Thyroid gland (tissue), 4 donors: ENCODE measurements around the gene TNFSF12. TPM values are rescaled to one million over a fixed set of nuclear protein-coding genes. Genes with fewer than 3 reads are reported as not detected.
"Not testable (repeated sequence)": the region's sequence is repeated elsewhere in the genome, so short reads cannot be mapped to it uniquely, and the experiment has no call there.

ENCODE experiments used
- DNase-seq, 2 donors: peaks; one replicate each; pipeline ENCODE4 v3.0.0-alpha.2; 2019
- H3K27ac ChIP-seq, 3 donors: fragments of 200-600 bp; sonication (generic); 1 replicate in 2 of 3; 2 replicates in 1 of 3; pipeline ENCODE4 v1.5.1; 2016 to 2019; ENCODE audit warnings: mild to moderate bottlenecking in 1 of 3, moderate library complexity in 1 of 3
- H3K27me3 ChIP-seq: fragments of 200-600 bp; sonication (generic); one replicate; pipeline ENCODE4 v1.5.1; 2019
- H3K36me3 ChIP-seq, 2 donors: fragments of 200-600 bp; sonication (generic); one replicate each; pipeline ENCODE4 v1.5.1; 2016 to 2019
- H3K4me1 ChIP-seq, 2 donors: fragments of 200-600 bp; sonication (generic); one replicate each; pipeline ENCODE4 v1.5.1; 2017 to 2019
- H3K4me3 ChIP-seq, 3 donors: fragments of 200-600 bp; sonication (generic); replicated peaks in 1 of 3; 1 replicate in 2 of 3; 2 replicates in 1 of 3; pipeline ENCODE4 v1.5.1; 2016; ENCODE audit warnings: mild to moderate bottlenecking in 1 of 3
- H3K9me3 ChIP-seq: fragments of 200-600 bp; sonication (generic); one replicate; pipeline ENCODE4 v1.5.1; 2017
- CTCF ChIP-seq, 6 experiments: fragments of 200-600 bp in 3 of 6; fragments of 450-650 bp in 3 of 6; sonication (generic) in 3 of 6; IDR thresholded peaks; one replicate each; pipeline ENCODE4 v1.5.1; 2016 to 2019; ENCODE audit warnings: antibody characterized with exemption in 6 of 6, mild to moderate bottlenecking in 2 of 6, inconsistent platforms in 1 of 6, moderate library complexity in 1 of 6
- POLR2A ChIP-seq, 2 donors: fragments of 450-650 bp; IDR thresholded peaks; one replicate each; pipeline ENCODE4 v1.6.1; 2017; ENCODE audit warnings: antibody characterized with exemption in 2 of 2, mild to moderate bottlenecking in 2 of 2, moderate library complexity in 1 of 2
- WGBS, 2 donors: methylation state at CpG; one replicate each; pipeline ENCODE4 v1.1.5; 2017; 5-methylcytosine and 5-hydroxymethylcytosine counted together
- intact Hi-C: fragments of 100-400 bp; cut with DNase I; formaldehyde crosslinking; loops from one replicate; pipeline ENCODE4 v1.15.1; 2023
- small RNA-seq: library from RNA; depleted of rRNA; stranded (forward); fragments of <200 nt; gene quantifications from one replicate; pipeline ENCODE3, GENCODE V24; 2016
- total RNA-seq, 4 donors: library from RNA; depleted of rRNA; stranded (reverse); fragments of >200 nt; gene quantifications; one replicate each; pipeline ENCODE4 v1.2.3, GENCODE V29; 2016

Gene TNFSF12
- total RNA-seq, 4 donors from 2014 or later: 17.9 to 39.9 (median 30.8) TPM

GRCh38 chr17:7592422-7593021, 43.7 kb downstream of the TNFSF12 start:
- intact Hi-C loops: no loop called here
- no peak for DNase-seq
- peaks cover 60 to 64% of the 10 kb centered on the region in 2 donors for H3K36me3 ChIP-seq
- 93 to 96% methylated on average over 22 to 23 of the region's 23 CpGs for WGBS, 2 donors
- peaks cover 10 to 14% of the 10 kb centered on the region in 2 donors for H3K4me1 ChIP-seq
- H3K4me3 ChIP-seq: no peak overlapping the region
- H3K9me3 ChIP-seq: no peaks in the 10 kb centered on the region
- no peak overlapping the region for H3K27ac ChIP-seq
- no peaks in the 10 kb centered on the region for H3K27me3 ChIP-seq
- TF ChIP-seq POLR2A (IDR thresholded peaks at IDR 0.05) (no peak), CTCF (IDR thresholded peaks at IDR 0.05) (no peak)

GRCh38 chr17:7593296-7593695, 44.4 kb downstream of the TNFSF12 start:
- Histone ChIP-seq H3K4me3 (no peak overlapping the region), H3K4me1 (peaks cover 10 to 14% of the 10 kb centered on the region in 2 donors), H3K9me3 (no peaks in the 10 kb centered on the region), H3K27ac (no peak overlapping the region), H3K27me3 (no peaks in the 10 kb centered on the region), H3K36me3 (peaks cover 63 to 65% of the 10 kb centered on the region in 2 donors)
- TF ChIP-seq CTCF (IDR thresholded peaks at IDR 0.05) (no peak), POLR2A (IDR thresholded peaks at IDR 0.05) (no peak)
- intact Hi-C loops: no loop called here
- WGBS, 2 donors: 87 to 89% methylated on average over 12 of the region's 12 CpGs
- no peak for DNase-seq

- intact Hi-C loops: not testable (repeated sequence)
Observed at GRCh38 chr17:7597561-7597960, 48.7 kb downstream of the TNFSF12 start.

GRCh38 chr17:7606280-7606679, 57.4 kb downstream of the TNFSF12 start:
- Histone ChIP-seq H3K4me3 (no peak overlapping the region), H3K27ac (no peak overlapping the region), H3K27me3 (no peaks in the 10 kb centered on the region), H3K36me3 (peaks cover 29 to 38% of the 10 kb centered on the region in 2 donors), H3K4me1 (peaks cover under 1% of the 10 kb centered on the region in 2 donors), H3K9me3 (no peaks in the 10 kb centered on the region)
- 95 to 98% methylated on average over 4 of the region's 4 CpGs for WGBS, 2 donors
- no peak for DNase-seq
- intact Hi-C loops: no loop called here
- no peak for TF ChIP-seq CTCF (IDR thresholded peaks at IDR 0.05)
- no peak for TF ChIP-seq POLR2A (IDR thresholded peaks at IDR 0.05)

More at GRCh38 chr17:7597561-7597960, 48.7 kb downstream of the TNFSF12 start:
- not testable (repeated sequence) for H3K27me3 ChIP-seq, H3K4me1 ChIP-seq, H3K4me3 ChIP-seq, H3K9me3 ChIP-seq, H3K27ac ChIP-seq, DNase-seq
- 81 to 93% methylated on average over 3 to 4 of the region's 5 CpGs for WGBS, 2 donors
- peaks cover 90 to 94% of the 10 kb centered on the region in 2 donors for H3K36me3 ChIP-seq

Small RNAs within 50 kb of the gene (small RNA-seq; reads per million reads assigned to genes)
- gene CD68: not detected
- gene RF00019: not detected
- gene SNORA48: not detected
- gene SNORD10: not detected

Other genes with a start within 250 kb of the TNFSF12 start
- 100 to 1,000 TPM; 135 to 210 (median 144) TPM for gene EIF5A, start 241.4 kb upstream of the TNFSF12 start, total RNA-seq
- gene GPS2, start 233.7 kb upstream of the TNFSF12 start, total RNA-seq: 100 to 1,000 TPM in 2 of 4 donors, 10 to 100 TPM in 2; 69.5 to 130 (median 100) TPM
- 10 to 100 TPM; 18.5 to 32.8 (median 22.5) TPM for gene NEURL4, start 219.7 kb upstream of the TNFSF12 start, total RNA-seq
- 1 to 10 TPM in 3 of 4 donors, under 1 TPM in 1; 0.89 to 7.1 (median 3.8) TPM for gene ACAP1, start 212.5 kb upstream of the TNFSF12 start, total RNA-seq
- 10 to 100 TPM in 3 of 4 donors, 1 to 10 TPM in 1; 6.6 to 20.4 (median 18.7) TPM for gene KCTD11, start 196.9 kb upstream of the TNFSF12 start, total RNA-seq
- not detected for gene TMEM95, start 193.9 kb upstream of the TNFSF12 start, total RNA-seq
- gene TNK1, start 168.0 kb upstream of the TNFSF12 start, total RNA-seq: 10 to 100 TPM; 11.0 to 30.2 (median 15.9) TPM
- gene PLSCR3, start 154.5 kb upstream of the TNFSF12 start, total RNA-seq: 10 to 100 TPM; 18.3 to 21.6 (median 19.9) TPM
- gene TMEM256, start 145.0 kb upstream of the TNFSF12 start, total RNA-seq: 100 to 1,000 TPM in 1 of 4 donors, 10 to 100 TPM in 3; 27.8 to 133 (median 35.2) TPM
- 1 to 10 TPM; 2.2 to 6.3 (median 4.7) TPM for gene NLGN2, start 141.2 kb upstream of the TNFSF12 start, total RNA-seq
- not detected for gene SPEM1, start 128.7 kb upstream of the TNFSF12 start, total RNA-seq
- under 1 TPM in 1 of 4 donors, not detected in 3; 0.40 TPM for gene SPEM2, start 123.4 kb upstream of the TNFSF12 start, total RNA-seq
- gene SPEM3, start 120.2 kb upstream of the TNFSF12 start, total RNA-seq: not detected
- gene TMEM102, start 113.6 kb upstream of the TNFSF12 start, total RNA-seq: 10 to 100 TPM; 11.3 to 19.4 (median 16.4) TPM
- gene FGF11, start 109.5 kb upstream of the TNFSF12 start, total RNA-seq: 10 to 100 TPM in 3 of 4 donors, 1 to 10 TPM in 1; 4.3 to 12.1 (median 10.5) TPM
- gene CHRNB1, start 104.0 kb upstream of the TNFSF12 start, total RNA-seq: 10 to 100 TPM; 13.4 to 29.2 (median 19.8) TPM
- gene ZBTB4, start 69.4 kb upstream of the TNFSF12 start, total RNA-seq: 10 to 100 TPM; 58.5 to 85.2 (median 79.9) TPM
- gene SLC35G6, start 67.6 kb upstream of the TNFSF12 start, total RNA-seq: not detected
- 100 to 1,000 TPM in 2 of 4 donors, 10 to 100 TPM in 2; 47.6 to 125 (median 82.2) TPM for gene POLR2A, start 64.7 kb upstream of the TNFSF12 start, total RNA-seq
- 10 to 100 TPM; 11.7 to 32.2 (median 24.8) TPM for gene TNFSF13, start 9.7 kb downstream of the TNFSF12 start, total RNA-seq
- gene SENP3, start 12.9 kb downstream of the TNFSF12 start, total RNA-seq: 10 to 100 TPM; 62.4 to 73.3 (median 66.3) TPM
- 10 to 100 TPM; 13.6 to 52.0 (median 21.5) TPM for gene CD68, start 30.6 kb downstream of the TNFSF12 start, total RNA-seq
- 100 to 1,000 TPM in 3 of 4 donors, 10 to 100 TPM in 1; 88.8 to 250 (median 164) TPM for gene MPDU1, start 34.8 kb downstream of the TNFSF12 start, total RNA-seq
- gene SOX15, start 41.0 kb downstream of the TNFSF12 start, total RNA-seq: 1 to 10 TPM in 1 of 4 donors, under 1 TPM in 1, not detected in 2; 0.67 to 3.1 TPM
- 10 to 100 TPM; 27.6 to 37.5 (median 28.6) TPM for gene FXR2, start 65.8 kb downstream of the TNFSF12 start, total RNA-seq
- gene SAT2, start 78.8 kb downstream of the TNFSF12 start, total RNA-seq: 10 to 100 TPM; 59.5 to 74.2 (median 61.9) TPM
- gene SHBG, start 81.1 kb downstream of the TNFSF12 start, total RNA-seq: under 1 TPM in 1 of 4 donors, not detected in 3; 0.83 TPM
- gene ATP1B2, start 101.9 kb downstream of the TNFSF12 start, total RNA-seq: 1 to 10 TPM in 2 of 4 donors, under 1 TPM in 2; 0.40 to 1.7 (median 0.90) TPM
- gene TP53, start 138.4 kb downstream of the TNFSF12 start, total RNA-seq: 10 to 100 TPM; 16.4 to 66.4 (median 35.6) TPM
- 1 to 10 TPM; 2.9 to 8.0 (median 4.6) TPM for gene WRAP53, start 139.4 kb downstream of the TNFSF12 start, total RNA-seq
- gene EFNB3, start 156.1 kb downstream of the TNFSF12 start, total RNA-seq: under 1 TPM in 3 of 4 donors, not detected in 1; 0.27 to 0.38 (median 0.33) TPM
- under 1 TPM in 3 of 4 donors, not detected in 1; under 0.01 to 0.22 (median 0.20) TPM for gene DNAH2, start 168.7 kb downstream of the TNFSF12 start, total RNA-seq